ENCODE data around the gene PCNX2.

The PCNX2 gene

GRCh38 chr1:233102341-233102740 lies 193.2 kb downstream of the PCNX2 start:
- no peaks in the 10 kb centered on the region for H3K4me1 ChIP-seq
- H3K4me3 ChIP-seq (ENCODE audit: low read depth, low read length), result no peak overlapping the region
- no peak for TF ChIP-seq CTCF (IDR thresholded peaks at IDR 0.05; ENCODE audit: low read depth, low read length)
- H3K36me3 ChIP-seq, result no peaks in the 10 kb centered on the region; the same call in 1 of the 2 replicates
- H3K9me3 ChIP-seq, result no peaks in the 10 kb centered on the region
- H3K27me3 ChIP-seq, result no peaks in the 10 kb centered on the region
- DNase-seq, result no peak

GRCh38 chr1:233097959-233098580 lies 197.5 kb downstream of the PCNX2 start:
- Histone ChIP-seq H3K9me3 (no peaks in the 10 kb centered on the region), H3K4me3 (ENCODE audit: low read depth, low read length) (no peak overlapping the region), H3K36me3 (no peaks in the 10 kb centered on the region), H3K4me1 (peaks cover 6% of the 10 kb centered on the region), H3K27me3 (no peaks in the 10 kb centered on the region)
- TF ChIP-seq CTCF (IDR thresholded peaks at IDR 0.05; ENCODE audit: low read depth, low read length), result no peak
- no peak for DNase-seq

- Histone ChIP-seq H3K27me3 (no peaks in the 10 kb centered on the region), H3K36me3 (no peaks in the 10 kb centered on the region), H3K4me3 (ENCODE audit: low read depth, low read length) (no peak overlapping the region), H3K4me1 (peaks cover 6% of the 10 kb centered on the region), H3K9me3 (no peaks in the 10 kb centered on the region)
- no peak for TF ChIP-seq CTCF (IDR thresholded peaks at IDR 0.05; ENCODE audit: low read depth, low read length)
- no peak for DNase-seq
These were observed 198.0 kb downstream of the PCNX2 start for GRCh38 chr1:233097546-233097945.

- no peaks in the 10 kb centered on the region for H3K27me3 ChIP-seq
- no peak for DNase-seq
- no peaks in the 10 kb centered on the region for H3K9me3 ChIP-seq
- peaks cover 6% of the 10 kb centered on the region for H3K4me1 ChIP-seq
- no peak overlapping the region for H3K4me3 ChIP-seq (ENCODE audit: low read depth, low read length)
- TF ChIP-seq CTCF (IDR thresholded peaks at IDR 0.05; ENCODE audit: low read depth, low read length), result no peak
- no peaks in the 10 kb centered on the region for H3K36me3 ChIP-seq
These were observed 200.8 kb downstream of the PCNX2 start for GRCh38 chr1:233094691-233095090.

GRCh38 chr1:233094269-233094668 lies 201.3 kb downstream of the PCNX2 start:
- no peak for DNase-seq
- Histone ChIP-seq H3K36me3 (no peaks in the 10 kb centered on the region), H3K9me3 (no peaks in the 10 kb centered on the region), H3K4me1 (peaks cover 6% of the 10 kb centered on the region), H3K27me3 (no peaks in the 10 kb centered on the region), H3K4me3 (ENCODE audit: low read depth, low read length) (no peak overlapping the region)
- TF ChIP-seq CTCF (IDR thresholded peaks at IDR 0.05; ENCODE audit: low read depth, low read length), result no peak

- DNase-seq, result no peak
- no peaks in the 10 kb centered on the region for H3K36me3 ChIP-seq
- H3K4me3 ChIP-seq (ENCODE audit: low read depth, low read length), result no peak overlapping the region
- no peak for TF ChIP-seq CTCF (IDR thresholded peaks at IDR 0.05; ENCODE audit: low read depth, low read length)
- no peaks in the 10 kb centered on the region for H3K9me3 ChIP-seq
- H3K27me3 ChIP-seq, result no peaks in the 10 kb centered on the region
- peaks cover 6% of the 10 kb centered on the region for H3K4me1 ChIP-seq
These were observed 204.6 kb downstream of the PCNX2 start for GRCh38 chr1:233090746-233091494.
